Measurements from ENCODE around the gene UBL3.

Gene UBL3

GRCh38 chr13:29855784-29856183 is 5.4 kb upstream of the UBL3 start:
- no peak for DNase-seq

- DNase-seq, result no peak
These were observed 4.6 kb upstream of the UBL3 start for GRCh38 chr13:29855009-29855408.

DNA sequence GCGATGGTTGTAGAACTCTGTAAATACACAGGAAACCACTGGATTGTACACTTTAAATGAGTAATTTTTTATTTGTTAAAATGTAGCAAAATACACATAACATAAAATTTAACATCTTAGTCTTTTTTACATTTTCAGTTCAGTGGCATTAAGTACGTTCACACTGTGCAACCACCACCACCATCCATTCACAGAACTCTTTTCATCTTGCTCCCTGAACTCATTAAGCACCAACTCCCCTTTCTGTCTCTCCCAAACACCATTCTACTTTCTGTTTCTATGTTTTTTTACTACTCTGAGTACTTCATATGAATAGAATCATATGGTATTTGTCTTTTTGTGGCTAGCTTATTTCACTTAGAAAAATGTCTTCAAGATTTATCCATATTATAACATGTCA is 2.7 kb upstream of the UBL3 start:
- DNase-seq, result no peak

- DNase-seq, result no peak
These were observed 2.1 kb upstream of the UBL3 start for GRCh38 chr13:29852472-29853054.

DNA sequence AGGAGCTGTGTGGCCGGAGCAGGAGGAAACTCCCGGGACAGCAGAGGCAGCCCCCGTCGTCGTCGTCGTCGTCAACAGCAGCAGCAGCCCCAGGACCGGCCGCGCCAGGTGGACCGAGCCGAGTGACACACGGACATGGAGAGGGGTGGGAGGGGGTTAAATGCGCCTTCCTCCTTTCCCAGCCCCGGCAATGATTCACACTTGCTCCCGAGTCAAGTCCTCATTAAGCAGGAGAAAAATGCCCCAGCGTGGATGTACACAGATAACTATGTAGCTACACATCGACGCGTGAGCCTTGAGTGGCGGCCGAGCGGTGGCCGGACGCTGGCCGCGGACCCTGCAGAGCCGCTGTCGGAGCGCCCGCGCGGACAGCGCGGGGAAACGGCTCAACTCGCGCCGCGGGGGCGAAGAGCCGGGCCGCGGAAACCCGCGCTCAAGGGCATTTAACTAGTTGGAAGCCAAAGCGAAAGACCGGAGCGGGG is 645 bp downstream of the UBL3 start:
- peak; percentile 23 for DNase-seq

DNA sequence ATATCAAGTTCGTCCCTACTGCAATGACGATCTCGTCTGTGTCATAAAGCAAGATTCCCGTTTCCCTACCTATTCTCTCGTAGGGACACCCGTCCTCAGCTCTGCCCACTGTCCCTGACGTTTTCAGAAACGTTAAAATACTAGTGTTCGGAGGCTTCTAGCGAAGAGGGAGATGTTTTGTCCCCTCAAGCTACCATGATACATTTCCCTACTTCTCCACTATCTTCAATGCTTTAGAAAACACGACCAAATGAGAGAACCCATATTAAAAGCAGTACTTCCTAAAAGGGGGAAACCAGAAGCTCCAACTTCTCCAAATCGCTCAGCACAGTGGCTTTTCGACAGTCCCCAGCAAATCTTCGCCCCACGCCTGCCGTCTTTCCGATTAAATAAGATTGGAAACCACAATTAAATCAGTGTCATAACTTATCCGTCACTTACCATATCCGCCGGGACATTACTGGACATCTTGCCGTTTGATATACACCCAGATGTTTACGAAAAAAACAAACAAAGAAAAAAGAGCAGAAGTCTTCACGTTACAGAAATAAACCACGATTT is 1.3 kb downstream of the UBL3 start:
- peak; percentile 40 for DNase-seq

GRCh38 chr13:29847501-29847983 is 2.9 kb downstream of the UBL3 start:
- no peak for DNase-seq

DNA sequence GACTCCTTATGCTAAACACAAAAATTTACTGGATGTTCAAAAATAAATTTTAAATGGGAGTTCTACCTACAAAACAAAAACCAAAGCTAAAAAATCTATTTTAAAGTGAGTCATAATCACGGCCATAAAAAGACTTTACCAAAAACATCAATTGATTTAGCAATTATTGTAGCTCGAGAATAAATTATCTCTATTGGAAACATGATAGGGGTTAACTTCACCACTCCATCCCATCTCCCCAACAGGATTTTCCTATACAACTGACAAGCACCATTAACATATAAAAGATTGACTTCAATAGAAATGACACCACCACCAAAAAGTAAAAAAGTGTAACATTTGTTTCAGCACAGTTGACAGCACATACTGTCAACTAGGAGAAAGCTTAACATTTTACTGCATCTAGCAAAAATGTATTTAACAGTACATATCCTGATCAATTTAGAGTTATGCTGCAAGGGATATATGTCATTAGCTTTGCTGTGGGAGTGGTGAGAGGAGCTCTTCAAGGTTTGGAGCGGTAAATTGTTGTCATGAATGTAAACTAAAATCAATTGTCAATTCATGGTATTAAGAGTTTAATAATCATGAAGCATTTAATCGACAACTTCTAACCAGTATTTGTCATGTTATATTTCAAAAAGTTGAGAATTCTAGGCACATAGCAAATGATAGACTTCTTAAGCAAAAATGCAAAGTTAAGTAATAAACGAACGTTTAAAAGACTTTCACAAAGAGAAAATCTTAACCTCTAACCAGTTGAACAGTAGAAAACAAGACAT is 3.8 kb downstream of the UBL3 start:
- DNase-seq, result no peak

DNA sequence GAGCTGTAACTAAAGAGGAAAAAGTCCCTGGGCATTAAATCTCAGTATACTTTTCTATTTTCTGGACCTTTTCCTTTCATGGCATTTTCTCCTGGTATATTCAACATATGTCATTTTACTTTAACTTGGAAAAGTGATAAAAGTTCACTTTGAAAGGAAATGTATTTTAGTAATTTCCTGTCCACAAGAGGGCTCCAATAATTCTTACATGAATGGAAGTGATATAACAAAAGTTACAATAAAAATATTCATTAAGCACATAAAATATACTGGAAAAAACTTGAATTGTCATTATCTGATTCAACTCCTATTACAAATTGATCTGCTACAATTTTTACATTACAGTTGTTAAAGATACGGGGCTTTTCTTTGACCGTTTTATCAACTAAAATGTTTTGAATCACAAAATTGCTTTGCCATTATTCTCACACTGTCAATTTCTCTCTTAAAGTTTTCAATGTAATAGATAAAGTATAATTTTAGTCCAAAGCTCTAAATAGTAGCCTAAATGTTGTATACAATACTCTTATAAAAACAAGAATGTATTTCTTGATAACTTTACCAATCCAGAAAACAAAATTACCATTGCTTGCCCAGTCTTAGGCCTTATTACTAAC is 4.9 kb downstream of the UBL3 start:
- DNase-seq, result no peak

DNA sequence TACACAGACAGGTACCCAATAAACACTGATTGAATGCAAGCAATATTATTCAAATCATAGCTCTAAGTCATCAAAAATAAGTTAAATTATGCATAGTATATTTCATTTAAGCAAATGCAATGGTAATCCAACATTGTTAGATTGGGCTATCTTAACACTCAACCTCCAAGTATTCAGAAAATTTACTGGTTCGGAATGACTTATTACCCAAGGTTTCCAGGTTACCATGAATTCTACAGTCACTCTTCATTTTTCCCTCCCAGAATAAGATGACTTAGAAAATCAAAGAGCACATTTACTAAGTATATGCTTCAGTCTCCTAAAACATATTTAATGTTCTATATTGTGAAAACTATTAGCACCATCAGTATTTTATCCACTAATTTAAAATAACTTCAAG is 6.0 kb downstream of the UBL3 start:
- DNase-seq, result no peak

DNA sequence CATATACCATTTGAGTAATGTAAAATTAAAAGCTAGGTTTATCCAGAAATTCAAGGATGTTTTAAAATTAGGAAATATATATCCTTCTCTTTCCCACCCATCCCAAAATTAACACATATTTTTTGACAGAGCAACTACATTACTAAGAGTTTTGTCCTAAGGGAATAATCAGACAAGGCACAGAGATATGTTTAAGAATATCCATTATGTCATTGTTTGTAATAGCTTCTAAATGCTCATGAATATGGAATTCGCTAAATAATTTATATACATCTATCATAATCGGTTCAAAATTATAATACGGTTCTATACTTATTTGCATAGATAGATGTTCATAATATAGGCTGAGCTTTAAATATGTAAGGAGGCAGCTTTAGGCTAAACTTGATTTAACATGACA is 9.8 kb downstream of the UBL3 start:
- no peak for DNase-seq

- no peak for DNase-seq
These were observed 14.9 kb downstream of the UBL3 start for GRCh38 chr13:29835280-29836061.

DNA sequence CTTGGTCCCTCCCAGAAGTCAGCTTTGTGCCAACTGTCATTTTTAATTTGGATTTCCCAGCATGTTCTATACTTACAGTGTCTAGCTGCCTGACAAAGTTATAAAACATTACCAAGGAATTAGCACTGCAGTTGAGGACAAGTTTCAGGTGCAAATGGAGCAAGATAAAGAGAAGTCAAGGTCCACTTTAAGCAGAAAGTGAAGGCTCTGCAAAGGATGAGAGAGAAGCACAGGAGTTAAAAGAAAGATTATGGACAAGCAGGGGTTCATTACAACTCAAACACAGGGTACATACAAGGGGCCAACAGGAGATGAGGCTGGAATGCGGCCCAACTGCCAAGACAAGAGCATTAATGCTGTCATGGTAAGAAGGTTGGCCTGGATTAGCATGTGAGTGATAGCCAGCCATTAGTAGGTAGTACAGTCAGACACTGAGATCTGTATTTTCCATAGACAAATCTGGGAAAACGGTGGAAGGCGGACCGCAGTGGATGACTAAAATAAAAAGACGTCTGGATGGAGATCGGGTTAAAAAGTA is 17.6 kb downstream of the UBL3 start:
- no peak for DNase-seq

DNA sequence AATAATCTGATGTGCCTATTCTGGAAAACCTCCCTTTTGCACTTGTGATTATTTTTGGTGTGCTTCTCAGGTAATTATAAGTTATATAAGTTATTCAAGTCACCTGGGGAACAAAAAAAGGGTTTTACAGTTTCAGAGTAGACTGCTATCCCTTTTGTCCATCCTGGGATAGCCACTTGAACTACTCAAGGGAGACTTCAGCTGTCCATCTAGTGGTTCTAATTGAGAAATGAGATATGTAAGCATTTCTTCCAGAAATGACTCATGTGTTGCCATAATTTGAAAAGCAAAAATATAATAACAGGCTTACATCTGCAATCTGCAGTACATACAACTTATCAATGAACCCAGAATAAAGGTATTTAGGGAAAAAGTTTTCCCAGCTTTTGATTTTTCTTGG is 20.4 kb downstream of the UBL3 start:
- DNase-seq, result no peak

DNA sequence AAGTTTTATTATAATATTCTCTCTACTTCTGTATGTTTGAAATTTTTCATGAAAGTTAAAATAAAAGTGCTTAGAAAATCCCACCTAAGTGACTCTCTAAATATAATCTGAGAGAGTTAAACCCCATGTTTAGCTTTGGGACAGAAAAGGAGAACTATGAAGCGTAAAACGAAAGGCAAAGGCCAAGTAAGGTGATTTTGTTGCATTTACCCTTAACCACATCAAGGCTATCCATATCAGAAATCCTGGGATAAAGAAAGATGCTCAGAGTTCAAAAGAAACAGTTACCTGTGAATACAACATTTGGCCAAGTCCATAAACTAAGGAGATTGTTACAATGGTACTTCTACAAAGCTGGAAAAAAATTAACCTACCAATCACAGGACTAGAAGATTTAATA is 31.3 kb downstream of the UBL3 start:
- DNase-seq, result no peak

DNA sequence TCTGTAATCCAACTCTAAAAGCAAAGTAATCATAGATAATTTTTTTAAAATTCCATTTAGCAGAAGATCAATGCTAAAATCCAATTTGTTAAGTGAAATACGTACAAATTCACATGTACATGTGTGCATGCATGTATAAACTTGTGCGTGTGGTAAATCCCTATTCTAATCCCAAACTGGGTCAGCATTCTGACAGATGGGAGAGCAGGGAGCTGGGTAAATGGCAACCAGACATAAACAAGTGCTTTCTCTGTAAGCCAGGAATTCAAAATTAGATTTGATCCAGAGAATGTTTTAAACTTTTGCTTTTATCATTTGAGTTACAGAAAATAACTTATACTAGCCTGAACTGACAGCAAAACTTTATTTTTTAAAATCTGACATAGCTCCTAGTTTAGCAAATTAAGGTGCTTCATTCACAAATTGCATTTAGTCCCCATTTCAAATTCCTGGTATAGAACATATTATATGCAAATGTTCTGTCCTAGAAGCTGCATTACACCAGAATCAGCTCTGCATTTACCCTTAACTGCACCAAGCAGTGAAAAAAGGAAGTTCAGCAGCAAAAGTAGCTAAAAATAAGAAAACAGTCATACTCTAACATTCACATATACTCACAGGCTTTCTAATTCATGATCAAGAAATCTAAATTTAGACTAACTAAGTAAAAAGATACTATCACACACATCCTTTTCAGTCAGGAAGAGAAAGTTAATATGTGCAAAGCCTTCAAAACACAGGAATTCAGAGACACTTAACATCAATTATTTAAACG is 32.6 kb downstream of the UBL3 start:
- DNase-seq, result no peak

DNA sequence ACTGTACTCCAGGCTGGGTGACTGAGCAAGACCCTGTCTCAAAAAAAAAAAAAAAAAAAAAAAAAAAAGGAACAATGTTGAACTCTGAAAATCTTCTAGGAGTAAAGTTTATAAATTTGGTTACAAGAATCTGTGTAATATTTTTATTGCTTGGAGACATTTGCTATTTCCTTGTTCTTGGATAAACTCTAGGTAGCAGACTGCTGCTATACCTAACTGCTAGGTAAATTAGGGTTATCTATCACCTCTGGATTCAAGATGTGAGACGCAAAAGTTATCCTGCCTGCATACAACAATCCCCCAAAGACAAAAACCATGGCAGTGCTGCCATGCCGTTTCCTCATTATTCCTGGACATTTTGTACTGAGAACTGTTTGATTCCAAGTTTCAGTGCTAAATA is 33.7 kb downstream of the UBL3 start:
- DNase-seq, result no peak

DNA sequence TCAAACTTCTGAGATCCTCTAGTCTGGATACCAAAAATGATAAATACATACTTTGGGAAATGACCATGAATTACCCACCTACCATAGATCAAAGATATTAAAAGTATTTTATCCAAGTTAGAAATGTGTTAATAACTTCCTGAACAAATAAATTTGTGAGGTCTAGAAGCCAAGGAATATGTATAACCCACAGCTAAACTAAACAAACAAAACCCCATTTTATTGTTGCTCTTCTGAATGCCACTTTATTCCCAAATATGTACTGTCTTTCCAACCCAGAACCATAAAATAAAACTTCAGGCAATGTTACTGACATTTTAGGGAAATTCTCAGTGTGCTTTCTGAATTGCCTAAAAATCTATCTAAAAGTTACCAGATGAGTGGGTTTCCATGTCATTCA is 35.1 kb downstream of the UBL3 start:
- DNase-seq, result no peak

DNA sequence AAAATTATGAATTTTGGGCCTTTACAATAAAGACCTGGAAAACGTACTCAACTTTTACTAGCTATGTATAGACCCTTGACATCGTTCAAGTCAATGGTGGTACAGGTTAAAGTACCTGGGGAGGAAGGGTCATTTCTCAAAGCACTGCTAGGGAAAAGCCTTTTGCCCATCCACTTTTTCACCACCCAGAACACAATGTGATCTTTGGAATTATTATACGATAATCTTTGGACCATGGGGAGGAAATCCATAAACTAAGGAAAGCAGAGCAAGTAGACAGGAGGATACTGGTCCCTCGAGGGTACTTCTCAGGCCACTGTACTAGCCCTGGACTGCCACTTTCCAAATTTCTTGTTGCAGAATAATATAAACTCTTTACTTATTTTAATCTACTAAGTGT is 39.5 kb downstream of the UBL3 start:
- DNase-seq, result no peak

GRCh38 chr13:29810145-29810742 is 40.2 kb downstream of the UBL3 start:
- DNase-seq, result no peak

GRCh38 chr13:29808264-29808663 is 42.2 kb downstream of the UBL3 start:
- DNase-seq, result no peak
